K562 (cell line): ENCODE data around the gene IGF2BP1. TPM values are rescaled to one million over a fixed set of nuclear protein-coding genes. Genes with fewer than 3 reads are reported as not detected.

Source experiments
- BMI1 ChIP-seq: fragments of 150-350 bp; IDR thresholded peaks from 2 replicates; pipeline ENCODE4 v1.6.1; 2014; ENCODE audit warnings: low read length
- CEBPG ChIP-seq, 3 experiments: fragments of 200-800 bp in 1 of 3; sonication (Bioruptor generic) in 1 of 3; sonication (generic) in 1 of 3; formaldehyde crosslinking in 1 of 3; IDR thresholded peaks in 2 of 3; conservative IDR thresholded peaks in 1 of 3; 2 replicates each; pipeline versions ENCODE4 v1.6.1 to v1.8.0; 2016 to 2022; ENCODE audit warnings: missing compliant biosample characterization in 2 of 3, missing genetic modification characterization in 2 of 3, mild to moderate bottlenecking in 1 of 3, missing genetic modification reagents in 1 of 3
- CREB3L1 ChIP-seq: fragments of 450-650 bp; IDR thresholded peaks from 2 replicates; pipeline ENCODE4 v1.6.1; 2014; ENCODE audit warnings: low read depth, mild to moderate bottlenecking, moderate library complexity, borderline replicate concordance
- CREB5 ChIP-seq: fragments of 250-450 bp; sonication (Bioruptor Pico); IDR thresholded peaks from 2 replicates; pipeline ENCODE4 v1.5.0; 2020; ENCODE audit warnings: mild to moderate bottlenecking
- JUN ChIP-seq, 2 experiments: sonication (generic) in 1 of 2; formaldehyde crosslinking in 1 of 2; IDR thresholded peaks; 2 replicates each; pipeline versions ENCODE4 v1.6.1 to v1.8.0; 2012 to 2022; ENCODE audit warnings: borderline replicate concordance in 2 of 2, mild to moderate bottlenecking in 2 of 2, improper control_type of control experiment in 1 of 2, low read depth in 1 of 2, low read length in 1 of 2, missing genetic modification reagents in 1 of 2
- NR2C2 ChIP-seq, 2 experiments: fragments of 200-800 bp in 1 of 2; sonication (Bioruptor generic) in 1 of 2; sonication (generic) in 1 of 2; formaldehyde crosslinking in 1 of 2; IDR thresholded peaks; 2 replicates each; pipeline versions ENCODE4 v1.6.1 to v1.8.0; 2016 to 2022; ENCODE audit warnings: mild to moderate bottlenecking in 1 of 2, missing compliant biosample characterization in 1 of 2, missing genetic modification characterization in 1 of 2, missing genetic modification reagents in 1 of 2
- RUNX1 ChIP-seq: sonication (generic); IDR thresholded peaks from 2 replicates; pipeline ENCODE4 v1.6.1; 2016; ENCODE audit warnings: antibody characterized with exemption, low read depth
- SAFB2 ChIP-seq: fragments of 200-400 bp; formaldehyde crosslinking; IDR thresholded peaks from 2 replicates; pipeline ENCODE4 v1.6.1; 2018; ENCODE audit warnings: borderline replicate concordance, low read length, low read depth, moderate library complexity; ENCODE audit not compliant: severe bottlenecking
- SFPQ ChIP-seq: fragments of 200-400 bp; formaldehyde crosslinking; IDR thresholded peaks from 2 replicates; pipeline ENCODE4 v1.6.1; 2017; ENCODE audit warnings: mild to moderate bottlenecking, low read depth, low read length, moderate library complexity
- SMAD4 ChIP-seq: fragments of 250-450 bp; sonication (Bioruptor Pico); conservative IDR thresholded peaks from 2 replicates; pipeline ENCODE4 v1.8.0; 2021; ENCODE audit warnings: inconsistent platforms, mild to moderate bottlenecking, moderate library complexity
- UBTF ChIP-seq, 2 experiments: IDR thresholded peaks; 2 replicates each; pipeline ENCODE4 v1.6.1; 2012; ENCODE audit warnings: improper control_type of control experiment in 2 of 2, low read depth in 2 of 2, low read length in 2 of 2, borderline replicate concordance in 1 of 2
- ZNF395 ChIP-seq: fragments of 200-800 bp; sonication (Bioruptor generic); IDR thresholded peaks from 2 replicates; pipeline ENCODE4 v1.6.1; 2017; ENCODE audit warnings: missing genetic modification characterization, missing compliant biosample characterization
- polyA plus RNA-seq, 8 experiments: library from polyadenylated mRNA; depleted of rRNA in 4 of 8; stranded (reverse) in 5 of 8; unstranded in 3 of 8; fragments of >200 nt; fragmentation: Nextera tagmentation in 2 of 8; fragmentation: Illumina TruSeq in 1 of 8; extraction: Ambion mirVana in 2 of 8; extraction: Trizol in 1 of 8; gene quantifications; 2 replicates each; pipeline versions ENCODE4 v1.2.1 to v1.2.3, GENCODE V29; 2011 to 2014; ENCODE audit warnings: inconsistent platforms in 1 of 8, missing spikeins in 1 of 8
- total RNA-seq, 7 experiments: library from RNA; depleted of rRNA in 6 of 7; stranded (reverse); fragments of >200 nt in 6 of 7; fragmentation: Illumina TruSeq in 2 of 7; extraction: Trizol in 2 of 7; gene quantifications; 2 replicates each; pipeline versions ENCODE4 v1.2.1 to v1.2.3, GENCODE V29; 2011 to 2021; ENCODE audit warnings: low replicate concordance in 1 of 7

Gene IGF2BP1
- total and polyA plus RNA-seq, 9 of the 15 experiments (the other 6 are each of a cell fraction or from before 2014, with no cell fraction given) = 13.0 to 318 (median 53.6) TPM

- no peak for TF ChIP-seq ZNF395 (CRISPR knock-in tag)
- no peak for TF ChIP-seq JUN (IDR thresholded peaks at IDR 0.05; ENCODE audit: borderline replicate concordance, low read depth, low read length)
- TF ChIP-seq JUN (CRISPR knock-in tag; IDR thresholded peaks at IDR 0.05; ENCODE audit: borderline replicate concordance) = no peak
- TF ChIP-seq RUNX1 = no peak
- no peak for TF ChIP-seq CREB5 (CRISPR knock-in tag)
- TF ChIP-seq SAFB2 = no peak
- no peak for TF ChIP-seq SFPQ
- TF ChIP-seq BMI1 = no peak
- TF ChIP-seq CEBPG (CRISPR knock-in tag; IDR thresholded peaks at IDR 0.05) = no peak
- TF ChIP-seq CEBPG (tag; conservative IDR thresholded peaks at IDR 0.05 in 1 of 2, IDR thresholded peaks at IDR 0.05 in 1 of 2) = no peak
- TF ChIP-seq CREB3L1 = no peak
- 0 out of 4 replicates have a peak, but pooled peaks of 1 of the 2 experiments have one; percentile 62 for TF ChIP-seq UBTF (IDR thresholded peaks at IDR 0.05; ENCODE audit: borderline replicate concordance in 1 of 2, low read depth in 2 of 2, low read length in 2 of 2)
- TF ChIP-seq SMAD4 = no peak
- TF ChIP-seq NR2C2 (CRISPR knock-in tag; IDR thresholded peaks at IDR 0.05) = no peak
- peak; percentile 59 for TF ChIP-seq NR2C2 (tag; IDR thresholded peaks at IDR 0.05)
Observed at GRCh38 chr17:48961516-48962233, 35.5 kb upstream of the IGF2BP1 start (continued).
